NCI-H187 treated with DMSO at 0.1 percent for 48 hours (cell line): Measurements from ENCODE around the gene EME2.
"Not testable (repeated sequence)": the region's sequence is repeated elsewhere in the genome, so short reads cannot be mapped to it uniquely, and the experiment has no call there.

Experiments used
- DNase-seq: peaks from one replicate; lab custom pipeline; 2025; lab: John Stamatoyannopoulos, UW

The EME2 gene

DNA sequence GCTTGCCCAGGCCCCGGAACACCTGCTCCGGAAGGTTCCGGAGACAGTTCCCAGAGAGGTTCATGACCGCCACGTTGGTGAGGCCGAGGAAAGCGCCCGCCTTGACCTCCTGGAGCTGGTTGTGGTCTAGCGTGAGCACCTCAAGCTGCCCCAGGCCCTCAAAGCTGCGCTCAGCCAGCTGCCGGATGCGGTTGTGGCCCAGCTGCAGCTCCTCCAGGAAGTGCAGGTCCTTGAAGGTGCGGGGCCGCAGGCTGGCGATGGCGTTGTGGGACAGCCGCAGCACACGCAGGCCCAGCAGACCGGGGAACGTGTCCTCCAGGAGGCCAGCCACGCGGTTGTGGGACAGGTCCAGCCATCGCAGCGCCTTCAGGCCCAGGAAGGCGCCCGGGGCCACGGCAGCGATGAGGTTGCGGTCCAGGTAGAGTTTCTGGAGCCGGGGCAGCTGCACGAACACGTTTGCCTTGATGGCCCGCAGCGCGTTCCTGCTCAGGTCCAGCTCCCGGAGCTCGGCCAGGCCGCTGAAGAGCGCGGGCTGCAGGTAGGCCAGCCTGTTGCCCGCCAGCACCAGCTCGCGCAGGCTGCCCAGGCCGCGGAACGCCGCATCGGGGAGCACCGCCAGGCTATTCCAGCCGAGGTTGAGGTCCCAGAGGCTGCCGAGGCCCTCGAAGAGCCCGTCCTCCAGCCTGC is 18.8 kb downstream of the EME2 start:
- DNase-seq, result no peak

DNA sequence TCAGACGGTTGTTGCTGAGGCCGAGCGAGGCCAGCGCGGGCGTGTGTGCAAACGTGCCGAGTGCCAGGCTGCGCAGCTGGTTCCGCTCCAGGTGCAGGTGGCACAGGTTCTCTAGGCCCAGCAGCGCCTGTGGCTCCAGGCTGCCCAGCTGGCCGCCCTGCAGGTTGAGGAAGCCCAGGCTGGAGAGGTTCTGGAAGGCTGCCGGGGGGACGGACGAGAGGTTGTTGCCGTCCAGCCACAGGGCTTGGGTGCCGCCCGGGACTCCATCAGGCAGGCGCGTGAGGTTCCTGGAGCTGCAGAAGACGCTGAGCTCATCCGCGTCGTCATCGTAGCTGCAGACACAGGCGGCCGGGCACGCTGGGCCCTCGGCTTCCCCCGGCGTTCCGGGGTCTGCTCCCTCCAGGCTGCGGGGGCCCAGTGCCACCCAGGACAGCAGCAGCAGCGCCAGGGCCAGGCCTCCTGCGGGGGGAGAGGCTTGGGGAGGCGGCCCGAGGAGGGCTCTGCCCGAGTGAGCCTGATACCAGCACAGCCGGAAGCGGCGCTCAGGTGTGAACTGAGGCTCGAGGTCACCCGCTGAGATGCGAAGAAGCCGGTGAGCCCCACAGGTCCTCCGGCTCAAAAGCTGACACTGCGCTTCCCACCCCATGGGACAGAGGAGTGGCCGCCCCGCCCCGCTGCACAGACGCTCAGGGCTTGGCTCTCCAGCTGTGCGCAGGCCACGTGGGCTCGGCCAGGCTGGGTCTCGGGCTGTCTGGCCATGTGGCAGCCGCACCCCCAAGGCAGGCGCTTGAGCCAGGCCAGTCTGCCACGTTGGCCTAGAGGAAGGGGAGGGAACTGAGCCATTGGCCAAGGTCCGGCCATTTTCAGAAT is 19.6 kb downstream of the EME2 start:
- no peak for DNase-seq

DNA sequence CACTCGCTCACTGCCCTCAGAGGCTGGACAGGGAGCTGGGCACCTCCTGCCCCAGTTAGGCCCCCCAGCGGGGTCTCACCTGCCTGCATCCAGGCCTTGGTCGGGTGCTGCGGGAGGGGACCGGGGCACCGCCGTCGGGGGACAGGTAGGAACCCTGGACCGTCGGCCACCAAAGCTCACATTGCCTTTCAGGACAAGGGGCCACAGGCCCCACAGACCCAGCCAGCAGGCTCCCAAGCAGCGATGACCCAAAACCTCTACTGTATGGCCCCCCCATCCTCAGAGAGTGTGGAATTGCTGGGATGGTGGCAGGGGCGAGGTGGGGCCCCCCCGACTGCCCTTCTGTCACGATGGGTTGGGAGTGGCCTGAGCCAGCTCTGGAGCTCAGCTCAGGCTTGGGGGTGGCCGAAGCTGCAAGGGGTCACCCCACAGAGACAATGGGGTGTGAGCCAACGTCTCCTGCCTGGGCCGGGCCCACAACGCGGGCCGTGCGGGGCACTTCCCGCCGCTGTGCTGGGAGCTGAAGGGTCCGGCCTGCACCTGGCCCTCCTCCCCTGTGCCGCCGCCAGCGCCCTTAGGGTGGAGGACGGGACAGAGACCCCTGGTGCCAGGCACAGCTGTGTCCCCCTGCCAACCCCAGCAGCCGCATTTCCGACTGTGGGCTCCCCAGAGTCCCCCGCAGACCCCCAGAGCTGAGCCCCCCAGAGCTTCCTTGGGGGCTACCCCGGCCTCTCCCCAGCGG is 20.4 kb downstream of the EME2 start:
- no peak for DNase-seq

DNA sequence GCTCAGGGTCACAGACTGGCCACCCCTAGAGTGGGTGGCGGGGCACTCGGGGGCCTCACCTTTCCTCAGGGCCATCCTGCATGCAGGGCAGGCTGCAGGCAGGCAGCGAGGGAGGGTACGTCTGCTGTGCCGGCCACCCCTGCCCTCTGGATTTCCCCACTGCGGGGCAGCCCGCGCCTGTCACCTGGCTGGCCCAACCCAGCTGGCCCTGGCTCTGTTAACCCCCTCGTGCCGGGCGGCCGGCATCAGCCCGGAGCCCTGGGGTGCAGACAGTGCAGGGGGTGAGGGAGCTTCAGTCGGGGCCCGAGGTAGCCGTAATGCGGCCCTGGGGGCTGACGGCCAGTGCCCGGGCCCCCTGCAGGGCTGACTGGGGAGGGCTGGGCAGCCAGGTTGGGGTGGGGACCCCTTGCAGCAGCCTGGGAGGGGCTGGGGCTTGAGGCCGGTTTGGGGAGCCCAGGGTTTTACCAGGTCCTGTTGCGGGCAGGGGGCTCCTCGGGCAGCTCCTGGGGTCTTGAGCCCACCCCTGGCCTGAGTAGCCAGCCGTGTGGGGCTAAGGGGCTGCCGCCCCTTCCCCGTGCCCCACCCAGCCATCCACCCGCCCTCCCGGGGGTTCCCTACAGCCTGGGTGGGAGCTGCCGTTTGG is 21.1 kb downstream of the EME2 start, which contains the start of gene IGFALS:
TSS of gene IGFALS (minus strand) at position 128 of the 643 bp plus-strand sequence. CDS start at position 75, 53 bp downstream.
- no peak for DNase-seq

DNA sequence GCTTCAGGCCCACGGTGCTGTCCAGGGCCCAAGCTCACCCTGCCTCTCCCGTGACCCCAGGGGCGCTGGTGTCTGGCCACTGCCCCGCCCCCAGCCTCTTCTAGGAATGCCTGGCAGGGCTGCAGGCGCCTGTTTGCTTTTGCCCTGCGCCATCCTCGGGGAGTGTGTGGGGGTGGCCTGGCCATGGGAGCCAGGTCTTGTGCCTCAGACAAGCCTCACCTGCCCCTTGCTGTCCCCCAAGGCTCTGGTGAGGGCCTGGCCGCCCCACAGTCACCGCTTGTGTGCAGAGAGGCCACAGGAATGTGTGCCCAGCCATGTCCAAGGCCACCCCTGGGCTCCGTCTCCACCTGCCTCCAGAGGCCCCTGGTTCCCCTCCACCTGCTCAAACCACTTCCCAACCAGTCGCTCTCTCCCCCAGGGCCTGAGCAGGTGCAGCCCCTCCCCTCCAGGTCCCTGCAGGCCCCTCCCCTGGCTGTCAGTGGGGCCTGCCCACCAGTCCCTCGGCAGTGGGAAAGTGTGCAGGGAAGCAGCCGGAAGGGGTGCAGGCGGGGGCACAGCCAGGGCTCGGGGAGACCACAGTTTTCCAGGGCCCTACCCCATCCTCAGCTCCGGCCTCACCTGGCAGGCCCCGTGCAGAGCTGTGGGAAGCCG is 21.7 kb downstream of the EME2 start:
- DNase-seq, result no peak

DNA sequence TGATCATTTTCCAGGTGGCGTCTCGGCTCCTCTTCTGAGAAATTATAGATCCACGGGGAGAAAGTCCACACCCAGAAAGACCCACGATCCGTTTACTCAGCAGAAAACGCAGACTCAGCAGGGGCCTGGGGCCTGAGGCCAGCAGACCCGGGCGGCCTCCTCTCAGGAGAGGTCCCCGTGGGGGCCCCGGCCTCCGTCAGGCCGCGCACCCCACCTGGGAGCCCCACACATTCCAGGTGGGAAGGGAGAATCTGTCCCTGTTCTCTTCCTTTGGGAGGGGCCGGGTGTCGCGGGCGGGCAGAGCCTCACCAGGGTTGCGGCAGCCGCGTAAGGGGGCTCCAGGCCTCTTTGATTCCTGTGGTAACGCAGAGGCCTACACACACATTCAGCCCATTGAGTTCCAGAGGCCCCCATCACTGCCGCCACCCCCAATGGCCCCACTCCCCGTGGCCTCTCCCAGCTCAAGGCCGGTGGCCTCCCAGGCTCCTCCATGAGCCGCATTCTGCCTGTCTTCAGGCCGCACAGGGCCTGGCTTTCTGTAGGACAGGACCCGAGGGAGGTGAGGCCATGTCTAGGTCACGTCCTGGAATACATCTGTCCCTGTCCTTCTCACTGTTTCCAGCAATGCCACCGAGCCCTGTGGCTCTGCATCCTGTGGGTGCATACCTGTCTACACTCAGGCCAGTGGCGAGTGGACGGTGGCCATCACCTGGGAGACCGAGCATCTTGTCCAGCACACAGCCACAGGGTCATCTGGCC is 22.5 kb downstream of the EME2 start:
- no peak for DNase-seq

DNA sequence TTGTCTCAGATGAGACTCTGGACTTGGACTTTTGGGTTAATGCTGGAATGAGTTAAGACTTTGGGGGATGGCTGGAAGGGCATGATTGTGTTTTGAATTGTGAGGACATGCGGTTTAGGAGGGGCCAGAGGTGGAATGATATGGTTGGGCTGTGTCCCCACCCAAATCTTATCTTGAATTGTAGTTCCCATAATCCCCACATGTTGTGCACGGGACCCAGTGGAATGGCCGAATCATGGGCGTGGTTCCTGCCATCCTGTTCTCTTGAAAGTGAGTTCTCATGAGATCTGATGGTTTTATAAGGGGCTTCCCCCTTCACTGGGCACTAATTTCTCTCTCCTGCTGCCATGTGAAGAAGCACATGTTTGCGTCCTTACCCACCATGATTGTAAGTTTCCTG is 26.7 kb downstream of the EME2 start:
- not testable (repeated sequence) for DNase-seq

DNA sequence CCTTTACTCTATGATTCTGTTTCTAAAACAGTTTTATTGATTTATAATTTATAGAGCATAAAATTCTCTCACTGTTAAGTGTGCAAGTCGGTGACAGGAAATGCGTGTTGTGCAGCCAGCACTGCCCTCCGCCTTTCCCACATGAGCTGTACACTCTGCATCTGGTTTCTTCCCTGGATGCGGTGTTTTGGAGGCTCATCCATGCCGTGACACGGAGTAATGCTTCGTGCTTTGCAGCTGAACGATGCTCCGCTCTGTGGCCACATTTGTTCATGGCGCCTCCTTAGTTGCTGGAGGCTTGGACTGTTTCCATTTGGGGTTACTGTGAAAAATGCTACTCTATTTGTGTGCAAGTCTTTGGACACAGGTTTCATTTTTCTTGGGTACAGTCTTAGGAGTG is 28.1 kb downstream of the EME2 start:
- no peak for DNase-seq

DNA sequence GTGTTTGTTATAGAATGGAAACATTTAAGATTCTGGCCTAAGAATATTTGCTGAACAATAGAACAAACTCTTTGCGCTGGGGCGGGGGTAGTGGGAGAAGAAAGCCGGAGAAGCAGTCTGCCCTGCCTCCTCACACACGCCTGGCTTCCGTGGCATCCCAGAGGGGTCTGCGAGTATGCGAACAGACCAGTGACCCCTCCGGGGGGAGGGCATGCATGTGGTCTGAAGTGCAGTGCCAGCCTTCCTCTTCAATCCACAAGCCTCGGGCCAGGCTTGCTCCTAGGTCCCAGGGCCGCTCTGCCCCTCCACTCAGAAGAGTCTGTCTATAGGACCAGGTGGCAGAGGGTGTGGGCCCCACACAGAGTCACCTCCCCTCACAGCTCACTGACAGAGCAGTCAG is 35.0 kb downstream of the EME2 start:
- DNase-seq, result no peak

DNA sequence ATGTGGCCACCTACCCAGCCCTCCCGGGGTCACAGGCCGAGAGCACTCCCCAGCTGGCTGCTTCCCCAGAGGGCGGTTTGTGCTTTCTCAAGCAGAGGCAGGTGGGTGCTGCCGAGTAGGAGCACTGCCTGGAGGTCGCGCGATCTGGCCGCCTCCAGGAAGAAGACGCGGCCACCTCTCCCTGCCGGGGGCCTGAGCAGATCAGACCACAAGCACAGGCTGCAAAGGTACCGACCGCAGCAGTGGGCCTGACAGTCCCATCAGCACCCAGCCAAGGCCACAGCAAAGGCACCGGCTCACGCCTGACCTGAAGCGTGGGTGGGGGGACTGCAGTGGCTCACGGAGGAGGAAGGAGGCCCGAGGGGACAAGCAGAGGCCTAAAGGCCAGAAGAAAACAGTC is 36.1 kb downstream of the EME2 start:
- no peak for DNase-seq

DNA sequence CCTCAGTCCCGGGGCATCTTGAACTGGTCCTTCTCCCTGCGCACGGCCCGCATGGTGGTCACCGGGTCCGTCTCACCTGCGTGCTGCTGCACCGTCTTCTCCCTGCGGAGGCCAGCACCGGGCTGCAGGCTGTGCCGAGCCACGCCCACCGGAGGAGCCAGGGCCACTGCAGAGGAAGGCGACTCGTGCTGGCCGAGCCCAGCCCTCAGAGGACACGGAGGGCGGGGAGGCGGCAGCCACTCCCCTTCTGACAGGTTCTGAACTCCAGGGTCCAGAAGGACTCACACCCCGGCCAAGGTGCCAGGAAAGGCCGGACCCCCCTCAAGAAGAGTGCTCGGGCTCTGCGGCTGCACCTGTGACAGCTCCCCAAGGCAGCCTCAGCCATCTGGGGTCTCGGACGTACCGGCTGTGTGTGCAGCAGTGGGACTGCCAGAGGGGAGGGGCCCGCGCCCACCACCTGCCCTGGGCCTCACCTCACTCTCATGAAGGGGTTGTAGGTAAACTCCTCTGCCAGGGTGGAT is 36.7 kb downstream of the EME2 start:
- no peak for DNase-seq

DNA sequence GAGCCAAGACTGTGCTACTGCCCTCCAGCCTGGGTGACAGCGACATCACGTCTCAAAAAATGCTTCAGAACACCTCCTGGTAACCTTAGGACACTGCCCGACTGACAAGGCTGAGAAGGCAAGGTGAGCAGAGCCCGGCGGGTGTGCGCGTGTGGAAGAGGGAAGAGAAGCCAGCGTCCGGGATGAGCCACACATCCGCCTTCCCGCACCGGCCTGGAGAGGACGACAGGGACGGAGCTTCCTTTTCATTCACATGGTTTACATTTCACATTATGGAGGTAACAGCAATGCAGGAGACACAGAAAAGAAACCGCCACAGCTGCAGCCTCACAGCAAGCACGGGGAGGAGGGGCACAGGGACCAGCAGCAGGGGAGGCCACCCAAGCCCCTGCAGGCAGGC is 37.5 kb downstream of the EME2 start:
- no peak for DNase-seq

DNA sequence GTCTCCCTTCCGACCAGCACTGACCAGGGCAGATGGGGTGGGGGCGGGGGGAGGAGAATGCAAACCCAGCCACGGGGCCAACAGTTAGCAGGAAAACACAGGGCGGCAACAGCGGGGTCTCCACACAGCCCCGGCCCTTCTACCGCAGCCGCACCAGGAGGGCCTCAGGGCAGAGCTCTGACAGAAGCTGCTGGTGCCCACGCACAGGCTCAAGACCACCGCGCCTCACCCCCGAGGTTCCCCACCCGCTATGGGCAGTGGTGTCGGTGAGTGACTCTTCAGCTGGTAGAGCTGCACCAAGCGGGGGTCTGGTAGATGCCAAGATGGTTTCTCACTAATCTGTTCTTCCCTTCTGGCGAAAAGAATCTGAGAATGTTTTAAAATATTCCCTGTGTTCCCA is 37.9 kb downstream of the EME2 start:
- no peak for DNase-seq

DNA sequence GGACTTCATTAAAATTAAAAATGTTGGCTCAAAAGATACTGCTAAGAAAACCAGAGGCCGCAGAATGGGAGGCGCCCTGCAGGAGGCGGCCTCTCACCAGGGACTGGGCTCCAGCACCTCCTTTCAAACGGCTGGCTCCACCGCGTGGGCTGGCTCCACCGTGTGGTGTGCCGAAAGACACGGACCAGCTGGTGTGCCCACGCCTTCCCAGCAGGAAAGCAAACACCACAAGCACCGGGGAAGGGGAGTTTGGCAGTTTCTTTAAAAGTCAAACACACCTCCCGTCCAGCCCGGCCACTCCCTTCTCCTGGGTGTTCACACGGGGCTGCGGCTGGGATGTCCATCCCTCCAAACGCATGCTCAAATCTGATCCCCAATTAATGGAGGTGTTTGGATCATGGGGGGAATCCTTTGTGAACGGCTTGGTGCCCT is 40.1 kb downstream of the EME2 start:
- DNase-seq, result no peak

DNA sequence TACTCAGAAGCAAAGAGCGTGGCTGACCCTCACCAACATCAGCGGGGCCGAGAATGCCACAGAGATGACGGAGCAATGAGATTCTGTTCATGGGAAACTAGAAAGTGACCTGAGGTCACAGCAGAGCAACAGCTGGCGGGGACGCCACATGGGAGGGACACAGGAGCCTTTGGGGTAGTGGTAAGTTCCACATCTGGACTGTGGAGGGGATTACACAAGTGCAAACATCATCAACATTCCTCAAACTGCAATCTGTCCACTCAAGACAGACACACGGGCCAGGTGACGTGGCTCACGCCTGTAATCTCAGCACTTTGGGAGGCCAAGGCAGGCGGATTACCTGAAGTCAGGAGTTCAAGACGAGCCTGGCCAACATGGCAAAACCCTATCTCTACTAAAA is 42.9 kb downstream of the EME2 start:
- no peak for DNase-seq

DNA sequence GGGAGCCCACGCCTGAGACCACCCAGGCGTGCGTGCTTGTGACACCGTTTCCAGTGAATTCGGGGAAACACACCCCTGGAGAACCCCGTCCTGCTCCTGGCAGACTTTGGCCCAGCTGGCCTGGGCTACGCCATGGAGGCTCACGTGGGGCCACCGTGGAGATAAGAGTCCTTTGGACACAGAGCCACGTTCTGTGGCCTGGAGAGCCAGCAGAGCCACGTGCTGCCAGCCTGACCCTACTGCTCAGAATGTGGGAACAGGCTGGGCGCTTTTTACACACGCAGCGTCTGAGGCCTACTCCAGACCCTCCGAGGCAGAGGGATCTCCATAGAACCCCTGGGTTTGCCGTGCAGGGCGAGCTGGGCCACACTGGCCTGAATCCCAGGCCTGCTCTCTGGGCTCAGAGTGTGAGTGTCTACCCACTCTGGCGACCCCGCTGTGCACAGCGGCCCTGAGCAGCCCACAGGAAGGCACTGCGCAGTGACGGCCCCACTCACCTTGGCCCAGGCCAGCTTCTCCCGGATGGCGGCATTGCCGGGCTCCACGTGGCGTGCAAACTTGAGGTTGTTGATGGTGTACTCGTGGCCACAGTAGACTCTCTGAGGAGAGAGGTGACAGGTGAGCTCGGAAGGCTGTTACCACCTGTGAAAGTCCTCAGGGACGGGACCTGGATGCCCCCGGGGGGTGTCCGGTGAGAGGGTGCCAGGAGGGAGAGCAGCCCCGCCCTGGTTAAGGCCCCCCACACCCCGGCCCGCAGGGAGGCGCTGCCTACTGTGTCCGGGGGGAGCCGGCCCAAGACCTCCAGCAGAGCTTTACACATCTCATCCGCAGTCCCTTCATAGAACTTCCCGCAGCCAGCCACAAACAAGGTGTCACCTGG is 44.0 kb downstream of the EME2 start:
- no peak for DNase-seq

DNA sequence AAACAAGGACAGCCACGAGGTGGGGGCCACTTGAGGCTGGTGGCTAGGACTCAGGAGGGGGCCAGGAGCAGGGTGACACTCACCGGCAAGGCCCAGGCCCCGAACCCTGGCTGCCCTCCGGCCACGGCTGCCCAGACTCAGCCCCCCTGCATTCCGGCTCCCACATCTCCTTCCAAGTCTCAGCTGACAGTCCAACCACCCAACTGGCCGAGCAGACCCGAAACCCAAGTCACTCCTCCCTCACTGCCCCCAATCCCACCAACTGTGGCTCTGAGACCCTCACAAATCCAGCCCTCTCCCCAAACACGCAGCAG is 44.6 kb downstream of the EME2 start:
- no peak for DNase-seq

DNA sequence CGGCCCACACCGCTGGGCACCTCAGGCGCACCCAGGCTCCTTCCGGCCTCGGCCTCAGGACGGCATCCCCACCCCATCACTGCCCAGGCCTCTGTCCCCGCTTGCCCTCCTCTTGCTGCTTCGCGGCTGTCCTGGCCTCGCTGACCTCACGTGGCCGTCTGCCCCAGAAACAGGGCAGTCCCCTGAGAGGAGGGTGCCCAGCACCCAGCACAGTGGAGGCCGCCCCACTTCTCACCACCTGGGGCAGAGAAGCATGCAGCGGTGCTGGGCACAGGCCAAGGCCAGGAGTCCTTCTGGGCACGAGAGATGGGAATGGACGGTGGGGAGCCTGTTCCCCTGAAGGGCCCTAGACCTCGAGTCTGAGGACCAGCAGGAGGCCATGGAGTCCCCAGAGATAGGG is 45.1 kb downstream of the EME2 start:
- DNase-seq, result no peak

DNA sequence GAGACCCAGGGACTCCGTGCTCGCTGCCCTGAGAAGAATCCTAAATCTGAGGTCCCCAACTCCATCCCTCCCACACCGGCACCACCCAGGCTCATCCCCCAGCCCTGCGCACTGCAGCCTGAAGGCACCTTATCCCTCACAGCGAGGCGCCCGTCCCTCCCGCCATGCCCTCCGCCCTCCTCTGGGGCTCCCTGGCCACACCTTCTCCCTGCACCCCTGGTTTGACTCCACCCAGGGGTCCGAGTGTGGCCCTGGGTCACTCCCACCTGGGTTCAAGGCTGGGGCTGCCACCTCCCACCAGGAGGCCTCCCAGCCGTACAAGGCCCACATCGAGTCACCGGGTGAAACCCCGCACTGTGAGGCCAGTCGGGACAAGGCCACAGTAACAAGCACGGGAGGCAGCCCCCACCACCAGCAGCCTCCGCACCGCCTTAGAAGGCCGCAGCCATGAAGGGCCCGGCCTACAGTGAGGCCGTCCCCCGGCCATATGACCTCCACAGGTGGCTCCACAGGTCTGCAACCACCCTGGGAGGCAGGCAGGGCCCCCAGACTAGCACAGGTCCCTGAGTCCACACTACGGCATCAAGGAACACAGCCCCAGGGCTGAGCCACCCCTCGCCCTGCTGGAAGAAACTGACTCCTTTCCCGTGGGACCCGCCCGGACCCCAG is 45.7 kb downstream of the EME2 start:
- no peak for DNase-seq
